SU-DHL-6 (cell line): ENCODE measurements around the gene PPP2R5C.
A peak's percentile ranks its signal among the peaks of the same experiment; 100 is the strongest.

Experiments used
- H2AFZ ChIP-seq: fragments of 200-600 bp; sonication (generic); 2 replicates; pipeline ENCODE4 v1.6.1; 2014; ENCODE audit warnings: low read depth, mild to moderate bottlenecking, moderate library complexity, mixed read lengths, antibody characterized with exemption, low read length; ENCODE audit not compliant: severe bottlenecking
- H3F3A ChIP-seq: fragments of 200-600 bp; shearing (Covaris generic); 2 replicates; pipeline ENCODE4 v1.6.0; 2016; ENCODE audit warnings: antibody characterized with exemption, mild to moderate bottlenecking; ENCODE audit not compliant: insufficient read depth
- H3K27ac ChIP-seq: fragments of 200-600 bp; sonication (generic); 2 replicates; pipeline ENCODE4 v1.5.1; 2016; ENCODE audit warnings: low read depth, mild to moderate bottlenecking, low read length, moderate library complexity, mixed read lengths
- H3K27me3 ChIP-seq: fragments of 200-600 bp; sonication (generic), shearing (Covaris generic); 2 replicates; pipeline ENCODE4 v1.6.0; 2014; ENCODE audit warnings: mild to moderate bottlenecking, low read length
- H3K36me3 ChIP-seq: fragments of 200-600 bp; sonication (generic); 2 replicates; pipeline ENCODE4 v1.6.1; 2014; ENCODE audit warnings: mild to moderate bottlenecking, low read length, mixed read lengths
- H3K4me2 ChIP-seq: fragments of 300-600, 200-600 bp; shearing (Covaris generic), sonication (generic); 2 replicates; pipeline ENCODE4 v1.6.0; 2014; ENCODE audit warnings: low read length, low read depth, mild to moderate bottlenecking; ENCODE audit not compliant: poor library complexity, severe bottlenecking
- H3K4me3 ChIP-seq: fragments of 200-600 bp; sonication (generic); 2 replicates; pipeline ENCODE4 v1.5.1; 2014; ENCODE audit warnings: antibody characterized with exemption, low read length, mild to moderate bottlenecking, mixed read lengths; ENCODE audit not compliant: insufficient read depth, poor library complexity, severe bottlenecking
- H3K79me2 ChIP-seq: fragments of 200-600 bp; sonication (generic); 2 replicates; pipeline ENCODE4 v1.6.1; 2014; ENCODE audit warnings: mild to moderate bottlenecking, low read length, moderate library complexity; ENCODE audit not compliant: insufficient read depth
- H3K9ac ChIP-seq: fragments of 200-600 bp; sonication (generic); 2 replicates; pipeline ENCODE4 v1.7.0; 2014; ENCODE audit warnings: mild to moderate bottlenecking, low read length
- H3K9me2 ChIP-seq: fragments of 200-600 bp; sonication (generic); replicated peaks from 2 replicates; pipeline ENCODE4 v1.6.1; 2014; ENCODE audit warnings: low read length; ENCODE audit not compliant: insufficient read depth
- H3K9me3 ChIP-seq: fragments of 200-600 bp; sonication (generic); 2 replicates; pipeline ENCODE4 v1.6.1; 2014; ENCODE audit warnings: low read length, mixed read lengths; ENCODE audit not compliant: insufficient read depth
- H4K20me1 ChIP-seq: fragments of 200-600 bp; sonication (generic); 2 replicates; pipeline ENCODE4 v1.6.1; 2014; ENCODE audit warnings: low read depth, mild to moderate bottlenecking, antibody characterized with exemption, low read length, moderate library complexity, mixed read lengths
- EZH2phosphoT487 ChIP-seq: fragments of 200-600 bp; sonication (generic), shearing (Covaris generic); conservative IDR thresholded peaks from 2 replicates; pipeline ENCODE4 v1.6.1; 2018; ENCODE audit warnings: mild to moderate bottlenecking, antibody characterized with exemption, low read length, moderate library complexity, mixed read lengths
- TF ChIP-seq, protein P1 (sequence below): fragments of 200-600 bp; sonication (generic); IDR thresholded peaks from one replicate; pipeline ENCODE4 v1.5.1; 2017; ENCODE audit warnings: antibody characterized with exemption, mild to moderate bottlenecking, low read length, moderate library complexity; ENCODE audit not compliant: insufficient read depth, poor library complexity, severe bottlenecking

PPP2R5C gene

DNA sequence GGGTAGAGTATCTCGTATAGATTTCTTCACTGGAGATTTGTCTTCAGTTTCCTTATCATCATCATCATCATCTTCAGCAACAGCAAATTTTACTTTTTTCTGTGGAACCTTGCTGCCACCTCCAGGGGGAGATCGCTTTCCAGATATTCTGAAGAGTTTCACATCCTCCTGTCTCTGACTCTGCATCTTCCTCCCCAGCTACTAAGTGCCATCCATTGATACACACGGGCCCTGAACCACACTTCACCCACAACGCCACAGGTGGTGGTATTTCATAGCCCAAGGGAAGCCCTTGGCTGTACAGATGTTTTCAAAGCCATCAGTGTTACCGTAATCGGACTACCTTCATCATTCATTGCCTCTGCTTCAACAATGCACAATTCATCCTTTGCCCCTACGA is 82.2 kb downstream of the PPP2R5C start:
- TF ChIP-seq EZH2phosphoT487 = no peak
- TF ChIP-seq, protein P1, sequence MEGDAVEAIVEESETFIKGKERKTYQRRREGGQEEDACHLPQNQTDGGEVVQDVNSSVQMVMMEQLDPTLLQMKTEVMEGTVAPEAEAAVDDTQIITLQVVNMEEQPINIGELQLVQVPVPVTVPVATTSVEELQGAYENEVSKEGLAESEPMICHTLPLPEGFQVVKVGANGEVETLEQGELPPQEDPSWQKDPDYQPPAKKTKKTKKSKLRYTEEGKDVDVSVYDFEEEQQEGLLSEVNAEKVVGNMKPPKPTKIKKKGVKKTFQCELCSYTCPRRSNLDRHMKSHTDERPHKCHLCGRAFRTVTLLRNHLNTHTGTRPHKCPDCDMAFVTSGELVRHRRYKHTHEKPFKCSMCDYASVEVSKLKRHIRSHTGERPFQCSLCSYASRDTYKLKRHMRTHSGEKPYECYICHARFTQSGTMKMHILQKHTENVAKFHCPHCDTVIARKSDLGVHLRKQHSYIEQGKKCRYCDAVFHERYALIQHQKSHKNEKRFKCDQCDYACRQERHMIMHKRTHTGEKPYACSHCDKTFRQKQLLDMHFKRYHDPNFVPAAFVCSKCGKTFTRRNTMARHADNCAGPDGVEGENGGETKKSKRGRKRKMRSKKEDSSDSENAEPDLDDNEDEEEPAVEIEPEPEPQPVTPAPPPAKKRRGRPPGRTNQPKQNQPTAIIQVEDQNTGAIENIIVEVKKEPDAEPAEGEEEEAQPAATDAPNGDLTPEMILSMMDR = peak; percentile 90
- H3K4me2 ChIP-seq = peak overlapping the region; percentile 85
- H3K9me3 ChIP-seq = no peaks in the 10 kb centered on the region
- peak overlapping the region; percentile 37 for H3K4me3 ChIP-seq
- no peaks in the 10 kb centered on the region for H4K20me1 ChIP-seq
- no peak overlapping the region for H2AFZ ChIP-seq
- peaks cover 64% of the 10 kb centered on the region for H3F3A ChIP-seq
- H3K27ac ChIP-seq = peak overlapping the region; percentile 92
- H3K36me3 ChIP-seq = no peaks in the 10 kb centered on the region
- peaks cover 79% of the 10 kb centered on the region for H3K79me2 ChIP-seq
- H3K27me3 ChIP-seq = no peaks in the 10 kb centered on the region
- peak overlapping the region; percentile 43 for H3K9ac ChIP-seq
- H3K9me2 ChIP-seq = no peaks in the 10 kb centered on the region

DNA sequence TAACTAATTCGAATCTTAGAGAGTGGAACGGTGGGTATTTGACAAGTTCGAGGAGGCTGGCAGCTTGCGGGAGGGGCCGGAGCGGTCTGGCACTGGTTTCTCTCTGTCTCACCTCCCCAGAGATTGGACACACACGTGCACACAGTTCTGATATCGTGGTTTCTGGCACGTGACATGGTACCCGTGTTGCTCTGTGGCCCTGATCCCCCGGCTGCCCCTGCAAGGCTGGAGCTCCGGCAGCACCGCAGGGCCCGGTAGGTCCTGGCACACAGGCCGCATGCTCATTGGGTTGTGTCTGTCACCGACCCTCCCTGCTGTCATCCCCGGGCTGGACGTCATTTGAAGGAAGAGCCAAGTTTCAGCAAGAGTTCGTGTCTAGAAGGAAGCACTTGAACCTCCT is 82.7 kb downstream of the PPP2R5C start:
- H3K4me2 ChIP-seq = peak overlapping the region; percentile 85
- peak overlapping the region; percentile 92 for H3K27ac ChIP-seq
- H3K9me2 ChIP-seq = no peaks in the 10 kb centered on the region
- H3F3A ChIP-seq = peaks cover 64% of the 10 kb centered on the region
- H2AFZ ChIP-seq = no peak overlapping the region
- H3K27me3 ChIP-seq = no peaks in the 10 kb centered on the region
- H3K9ac ChIP-seq = peak overlapping the region; percentile 43
- H3K79me2 ChIP-seq = peaks cover 82% of the 10 kb centered on the region
- TF ChIP-seq EZH2phosphoT487 = no peak
- TF ChIP-seq, protein P1 = no peak
- peak overlapping the region; percentile 37 for H3K4me3 ChIP-seq
- H3K36me3 ChIP-seq = no peaks in the 10 kb centered on the region
- no peaks in the 10 kb centered on the region for H4K20me1 ChIP-seq
- no peaks in the 10 kb centered on the region for H3K9me3 ChIP-seq

DNA sequence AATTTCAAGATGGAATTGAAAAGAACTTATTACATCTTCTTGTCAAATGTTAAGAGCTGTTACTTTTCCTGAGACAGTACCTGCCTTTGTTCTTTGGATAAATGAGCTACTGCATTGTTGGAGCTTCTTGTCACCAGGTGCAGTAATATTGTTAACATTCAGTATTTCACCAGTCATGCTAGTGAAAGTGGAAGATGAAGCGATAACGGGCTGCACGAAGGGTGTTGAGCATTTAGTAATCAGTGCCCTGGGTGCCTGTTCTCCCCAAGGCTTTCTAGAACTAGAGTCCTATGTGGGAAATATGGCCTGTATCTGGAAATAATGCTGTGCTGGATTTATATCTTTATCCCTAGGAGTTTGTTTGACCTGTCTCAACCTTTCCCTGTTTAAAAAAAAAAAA is 83.2 kb downstream of the PPP2R5C start:
- Histone ChIP-seq H3K9me3 (no peaks in the 10 kb centered on the region), H3K4me3 (peak overlapping the region; percentile 37), H3K27me3 (no peaks in the 10 kb centered on the region), H3K27ac (peak overlapping the region; percentile 92), H3K9ac (peak overlapping the region; percentile 43), H2AFZ (no peak overlapping the region), H3K36me3 (no peaks in the 10 kb centered on the region), H3K9me2 (no peaks in the 10 kb centered on the region), H3K4me2 (peak overlapping the region; percentile 85), H3K79me2 (peaks cover 82% of the 10 kb centered on the region), H4K20me1 (no peaks in the 10 kb centered on the region; the same call in 1 of the 2 replicates), H3F3A (peaks cover 59% of the 10 kb centered on the region)
- TF ChIP-seq EZH2phosphoT487 = no peak
- TF ChIP-seq, protein P1 = no peak
